ENCODE data around the gene PHLDB1. TPM values are rescaled to one million over a fixed set of nuclear protein-coding genes. Genes with fewer than 3 reads are reported as not detected.

Gene PHLDB1
- total RNA-seq, 1 donor from 2014 or later: 35.7 TPM

DNA sequence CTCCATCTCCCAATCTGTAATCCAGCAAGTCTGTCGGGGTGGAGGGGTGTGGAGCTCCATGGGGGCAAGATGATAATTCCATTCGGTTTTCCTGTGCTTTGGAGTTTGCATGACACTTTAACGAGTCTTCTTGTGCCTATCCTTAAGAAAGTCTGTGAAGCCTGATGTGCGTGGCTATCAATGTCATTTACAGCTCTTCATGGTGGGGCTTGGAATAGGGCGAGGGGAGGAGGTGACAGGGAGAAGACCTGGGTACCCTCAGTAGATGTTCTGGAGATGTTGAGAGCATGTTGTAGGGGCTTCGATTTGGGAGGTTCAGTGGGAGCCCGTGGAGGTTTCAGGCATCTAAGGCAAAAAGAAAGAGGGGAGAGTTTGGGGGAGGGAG lies 579 bp upstream of the PHLDB1 start:
- H3K27me3 ChIP-seq: peaks cover 68% of the 10 kb centered on the region
- peaks cover 9% of the 10 kb centered on the region for H4K20me1 ChIP-seq (ENCODE audit: low read depth)
- H2AFZ ChIP-seq (replicated peaks): no peak overlapping the region
- Mint-ChIP-seq H3K9me3 (no peaks in the 10 kb centered on the region), H3K27ac (no peak overlapping the region), H3K4me3 (peak overlapping the region; percentile 61), H3K27me3 (ENCODE audit: insufficient read depth, low read depth) (peaks cover 20% of the 10 kb centered on the region), H3K4me1 (peaks cover 51% of the 10 kb centered on the region), H3K36me3 (peaks cover 3% of the 10 kb centered on the region)
- no peak for DNase-seq (ENCODE audit: low spot score)
- peaks cover 40% of the 10 kb centered on the region for H3K4me1 ChIP-seq
- no peak overlapping the region for H3K9ac ChIP-seq
- no peaks in the 10 kb centered on the region for H3K9me3 ChIP-seq (ENCODE audit: low read depth)
- H3K36me3 ChIP-seq: no peaks in the 10 kb centered on the region
- H3K79me2 ChIP-seq (ENCODE audit: low read depth): no peaks in the 10 kb centered on the region
- H3K4me2 ChIP-seq: peak overlapping the region; percentile 29
- no peak overlapping the region for H3K27ac ChIP-seq
- peaks cover 36% of the 10 kb centered on the region for H3F3A ChIP-seq (ENCODE audit: low read depth)
- TF ChIP-seq EZH2phosphoT487 (IDR thresholded peaks at IDR 0.05) (peak; percentile 10), EZH2 (IDR thresholded peaks at IDR 0.05) (no peak)
- no peak overlapping the region for H3K4me3 ChIP-seq

- H3K27me3 ChIP-seq: peaks cover 68% of the 10 kb centered on the region
- peak; percentile 54 for DNase-seq (ENCODE audit: low spot score)
Measured at GRCh38 chr11:118608360-118609227, 1.2 kb downstream of the PHLDB1 start.

DNA sequence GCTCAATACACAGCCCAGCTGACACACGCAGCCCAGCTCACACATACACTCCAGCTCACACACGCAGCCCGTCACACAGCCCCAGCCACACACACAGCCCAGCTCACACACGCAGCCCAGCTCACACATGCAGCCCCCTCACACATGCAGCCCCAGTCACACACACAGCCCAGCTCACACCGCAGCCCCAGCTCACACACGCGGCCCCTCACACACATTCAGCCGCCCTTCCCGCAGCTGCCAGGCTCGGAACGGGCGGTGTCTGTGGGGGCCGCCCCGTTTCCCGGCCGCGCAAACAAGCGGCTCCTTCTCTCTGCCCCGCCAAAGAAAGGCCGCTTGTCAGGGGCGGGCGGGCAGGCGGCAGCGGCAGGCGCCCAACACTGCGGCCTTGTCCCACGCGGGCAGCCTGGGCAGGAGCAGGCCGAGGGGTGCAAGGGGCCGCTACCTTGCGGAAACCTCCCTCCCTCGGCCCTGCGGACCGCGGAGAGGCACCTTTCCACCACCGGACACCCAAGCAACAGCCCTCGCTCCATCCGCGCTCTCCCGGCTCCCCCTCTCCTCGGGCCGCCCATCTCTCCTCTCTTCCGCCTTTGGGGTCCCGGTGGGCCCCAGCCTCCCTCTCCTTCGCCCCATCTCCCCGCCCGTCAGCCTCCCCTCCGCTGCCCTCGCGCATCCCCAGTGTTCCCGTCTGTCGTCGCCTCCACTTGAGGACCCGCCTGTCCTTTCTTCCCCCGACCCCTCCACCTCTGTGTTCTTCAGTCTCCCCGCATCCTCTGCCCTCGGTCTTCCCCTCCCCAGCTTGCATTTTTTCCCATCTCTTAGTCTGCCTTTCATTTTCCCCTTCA lies 2.2 kb downstream of the PHLDB1 start:
- Histone ChIP-seq H3K4me2 (peak overlapping the region; percentile 78), H3K27me3 (peaks cover 68% of the 10 kb centered on the region), H4K20me1 (ENCODE audit: low read depth) (peaks cover 9% of the 10 kb centered on the region), H3K79me2 (ENCODE audit: low read depth) (no peaks in the 10 kb centered on the region), H3K9me3 (ENCODE audit: low read depth) (no peaks in the 10 kb centered on the region), H3K36me3 (no peaks in the 10 kb centered on the region), H3K4me3 (peak overlapping the region; percentile 41), H3K9ac (no peak overlapping the region), H3K27ac (no peak overlapping the region), H3F3A (ENCODE audit: low read depth) (peaks cover 33% of the 10 kb centered on the region), H3K4me1 (peaks cover 62% of the 10 kb centered on the region), H2AFZ (replicated peaks) (peak overlapping the region; percentile 78)
- Mint-ChIP-seq H3K36me3 (no peaks in the 10 kb centered on the region), H3K4me3 (peak overlapping the region; percentile 82), H3K9me3 (no peaks in the 10 kb centered on the region), H3K4me1 (peaks cover 61% of the 10 kb centered on the region), H3K27ac (no peak overlapping the region), H3K27me3 (ENCODE audit: insufficient read depth, low read depth) (peaks cover 23% of the 10 kb centered on the region)
- DNase-seq (ENCODE audit: low spot score): peak; percentile 56
- TF ChIP-seq EZH2phosphoT487 (IDR thresholded peaks at IDR 0.05): peak; percentile 57
- no peak for TF ChIP-seq CTCF (IDR thresholded peaks at IDR 0.05)
- TF ChIP-seq EZH2 (IDR thresholded peaks at IDR 0.05): peak; percentile 65

More at GRCh38 chr11:118608360-118609227, 1.2 kb downstream of the PHLDB1 start:
- Histone ChIP-seq H4K20me1 (ENCODE audit: low read depth) (peaks cover 9% of the 10 kb centered on the region), H3K4me1 (peaks cover 56% of the 10 kb centered on the region), H3K9ac (no peak overlapping the region), H3K4me3 (peak overlapping the region; percentile 58), H3K36me3 (no peaks in the 10 kb centered on the region), H2AFZ (replicated peaks) (peak overlapping the region; percentile 58), H3K27ac (no peak overlapping the region), H3K4me2 (peak overlapping the region; percentile 87), H3F3A (ENCODE audit: low read depth) (peaks cover 29% of the 10 kb centered on the region), H3K79me2 (ENCODE audit: low read depth) (no peaks in the 10 kb centered on the region), H3K9me3 (ENCODE audit: low read depth) (no peaks in the 10 kb centered on the region)
- H3K4me1 Mint-ChIP-seq: peaks cover 60% of the 10 kb centered on the region
- no peaks in the 10 kb centered on the region for H3K36me3 Mint-ChIP-seq
- peak overlapping the region; percentile 82 for H3K4me3 Mint-ChIP-seq
- H3K27me3 Mint-ChIP-seq (ENCODE audit: insufficient read depth, low read depth): peaks cover 20% of the 10 kb centered on the region
- no peak for TF ChIP-seq CTCF (IDR thresholded peaks at IDR 0.05)
- peak; percentile 91 for TF ChIP-seq EZH2 (IDR thresholded peaks at IDR 0.05)
- TF ChIP-seq EZH2phosphoT487 (IDR thresholded peaks at IDR 0.05): peak; percentile 77
- no peaks in the 10 kb centered on the region for H3K9me3 Mint-ChIP-seq
- peak overlapping the region; percentile 1 for H3K27ac Mint-ChIP-seq

Measured in neural progenitor cell (in vitro differentiated cells).